NCI-H187 treated with DMSO at 0.1 percent for 48 hours (cell line): ENCODE measurements around the gene ATXN7L1.

Experiments used
- DNase-seq: peaks from one replicate; lab custom pipeline; 2025; lab: John Stamatoyannopoulos, UW

The ATXN7L1 gene

DNA sequence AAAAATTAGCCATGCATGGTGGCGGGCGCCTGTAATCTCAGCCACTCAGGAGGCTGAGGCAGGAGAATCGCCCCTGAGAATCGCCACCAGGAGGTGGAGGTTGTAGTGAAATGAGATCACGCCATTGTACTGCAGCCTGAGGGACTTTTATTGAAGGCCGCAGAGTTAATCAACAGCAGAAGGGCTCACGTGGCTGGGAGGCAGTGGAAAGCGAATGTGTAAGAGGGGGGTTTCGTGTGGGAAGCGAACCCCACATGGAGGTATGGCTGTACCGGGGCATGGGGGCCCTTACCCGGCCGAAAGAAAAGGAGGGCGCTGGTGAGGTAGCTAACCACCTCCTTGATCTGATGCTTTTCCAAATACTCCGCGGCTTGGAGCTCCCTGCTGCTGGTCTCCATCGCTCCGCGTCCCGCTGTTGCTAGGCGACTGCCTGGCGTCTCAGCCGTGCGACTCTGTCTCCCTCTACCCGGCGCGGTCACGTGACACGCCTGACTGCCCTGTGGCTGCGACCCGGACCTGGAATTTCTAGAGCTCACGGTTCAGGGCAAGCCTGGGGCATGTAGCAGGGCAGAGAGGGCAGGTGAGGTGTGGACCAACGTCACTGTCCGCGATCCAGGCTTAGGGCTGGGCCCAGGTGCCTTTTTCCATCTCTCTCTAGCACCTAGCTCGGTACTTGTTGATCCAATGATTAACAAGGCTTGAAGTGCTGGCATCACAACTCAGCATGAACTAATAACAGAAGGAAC, 295.2 kb downstream of the ATXN7L1 start, which contains the start of gene EFCAB10:
Gene EFCAB10 (minus strand): TSS at position 428 of the 746 bp plus-strand sequence. CDS start 30 bp downstream, at position 398.
- peak; percentile 48 for DNase-seq

DNA sequence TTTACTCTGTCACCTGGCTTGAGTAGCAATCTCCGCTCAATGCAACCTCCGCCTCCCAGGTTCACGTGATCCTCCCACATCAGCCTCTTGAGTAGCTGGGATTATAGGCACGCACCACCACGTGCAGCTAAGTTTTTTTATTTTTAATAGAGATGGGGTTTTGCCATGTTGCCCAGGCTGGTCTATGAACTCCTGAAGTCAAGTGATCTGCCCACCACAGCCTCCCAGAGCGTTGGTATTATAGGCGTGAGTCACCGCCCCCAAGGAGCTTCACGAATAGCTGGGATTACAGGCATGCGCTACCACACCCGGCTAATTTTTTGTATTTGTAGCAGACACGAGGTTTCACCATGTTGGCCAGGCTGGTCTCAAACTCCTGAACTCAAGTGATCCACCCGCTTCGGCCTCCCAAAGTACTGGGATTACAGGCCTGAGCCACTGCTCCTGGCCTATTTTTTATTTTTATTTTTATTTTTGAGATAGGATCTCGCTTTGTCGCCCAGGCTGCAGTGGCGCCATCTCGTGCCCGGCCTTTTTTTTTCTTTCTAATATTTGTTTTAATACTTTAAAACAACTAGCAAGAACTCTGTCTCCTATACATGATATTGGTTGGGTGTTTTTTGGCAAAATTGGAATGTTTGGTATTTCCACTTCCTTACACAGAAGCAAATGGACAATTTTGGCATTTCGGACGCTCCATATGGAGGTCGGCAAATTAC, 296.2 kb downstream of the ATXN7L1 start:
- DNase-seq: no peak

DNA sequence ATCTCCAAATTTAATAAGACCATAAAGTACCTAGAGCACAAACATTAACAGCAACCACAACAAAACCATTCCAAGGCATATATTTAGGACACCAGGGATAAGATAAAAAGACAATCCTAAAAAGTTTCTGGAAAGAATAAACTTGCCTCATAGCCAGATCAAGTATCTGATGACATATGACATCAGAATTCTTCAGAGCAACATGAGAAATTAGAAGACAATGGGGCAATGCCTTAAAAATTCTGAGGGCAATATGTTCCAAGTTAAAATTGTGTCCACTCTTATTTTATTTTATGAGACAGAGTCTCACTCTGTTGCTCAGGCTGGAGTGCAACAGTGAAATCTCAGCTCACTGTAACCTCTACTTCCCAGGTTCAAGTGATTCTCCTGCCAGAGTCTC, 297.9 kb downstream of the ATXN7L1 start:
- DNase-seq: no peak

DNA sequence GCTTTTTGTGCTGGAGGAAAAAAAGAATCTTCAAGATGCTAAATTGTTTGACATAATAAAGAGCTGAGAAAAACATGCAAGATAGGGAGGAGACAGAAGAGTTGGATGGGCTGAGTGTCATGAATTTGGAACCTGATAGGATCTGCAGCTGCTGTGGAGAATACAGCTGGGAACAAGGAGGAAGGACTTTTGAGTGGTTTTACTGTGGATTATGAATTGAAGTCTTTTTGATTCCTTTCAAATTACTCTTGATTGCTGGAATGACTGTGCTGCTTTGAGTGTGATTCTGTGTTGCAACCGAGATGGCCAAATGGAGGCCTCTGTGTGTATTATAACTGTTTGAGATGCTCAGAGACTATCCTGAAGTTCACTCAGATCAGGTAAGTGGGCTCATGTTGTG, 299.1 kb downstream of the ATXN7L1 start:
- DNase-seq: no peak

DNA sequence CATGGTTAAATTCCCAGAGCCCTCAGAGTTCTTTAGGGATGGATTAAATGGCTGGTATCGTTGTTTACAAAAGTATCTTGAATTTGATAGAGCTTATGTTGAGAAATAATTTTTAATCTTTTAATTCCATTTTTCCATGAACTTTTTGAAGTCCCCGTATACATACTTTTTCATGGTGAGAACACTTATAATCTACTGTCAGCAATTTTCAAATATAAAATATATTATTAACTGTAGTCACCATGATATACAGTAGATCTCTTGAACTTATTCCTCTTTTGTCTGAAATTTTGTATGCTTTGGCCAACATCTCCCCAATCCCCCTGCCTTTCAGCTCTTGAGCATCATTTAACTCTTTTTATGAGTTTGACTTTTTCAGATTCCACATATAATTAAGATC, 304.5 kb downstream of the ATXN7L1 start:
- no peak for DNase-seq

DNA sequence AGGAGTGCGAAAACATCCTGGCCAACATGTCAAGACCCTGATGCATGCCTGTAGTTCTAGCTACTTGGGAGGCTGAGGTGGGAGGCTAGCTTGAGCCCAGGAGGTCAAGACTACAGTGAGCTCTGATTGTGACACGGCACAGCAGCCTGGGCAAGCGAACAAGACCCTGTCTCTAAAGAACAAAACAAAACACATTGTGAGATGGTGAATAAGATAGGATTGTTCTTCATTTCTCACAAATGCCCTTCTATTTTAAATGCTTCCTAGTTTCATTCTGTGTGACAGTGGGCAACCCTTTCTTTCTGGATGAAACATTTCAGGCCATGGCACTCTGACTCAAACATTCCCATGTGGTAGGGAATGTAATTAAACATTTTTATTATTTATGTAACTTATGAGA, 308.6 kb downstream of the ATXN7L1 start:
- DNase-seq: no peak

DNA sequence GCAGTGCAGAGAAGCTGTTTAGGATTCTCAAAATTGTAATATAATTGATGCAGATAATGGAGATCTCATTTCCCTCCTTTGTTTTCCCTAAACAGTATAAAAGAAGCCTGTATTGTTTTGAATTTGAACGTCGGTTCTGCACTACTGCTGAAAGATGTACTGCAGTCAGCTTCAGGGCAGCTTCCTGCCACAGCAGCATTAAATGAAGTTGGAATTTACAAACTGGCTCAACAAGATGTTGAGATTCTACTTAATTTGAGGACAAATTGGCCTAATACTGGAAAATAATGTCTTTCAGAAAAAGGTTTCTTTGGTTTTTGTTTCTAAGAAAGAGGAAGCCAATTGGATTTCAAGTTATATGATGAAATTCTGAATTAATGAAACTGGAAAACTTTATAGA, 309.4 kb downstream of the ATXN7L1 start:
- no peak for DNase-seq

DNA sequence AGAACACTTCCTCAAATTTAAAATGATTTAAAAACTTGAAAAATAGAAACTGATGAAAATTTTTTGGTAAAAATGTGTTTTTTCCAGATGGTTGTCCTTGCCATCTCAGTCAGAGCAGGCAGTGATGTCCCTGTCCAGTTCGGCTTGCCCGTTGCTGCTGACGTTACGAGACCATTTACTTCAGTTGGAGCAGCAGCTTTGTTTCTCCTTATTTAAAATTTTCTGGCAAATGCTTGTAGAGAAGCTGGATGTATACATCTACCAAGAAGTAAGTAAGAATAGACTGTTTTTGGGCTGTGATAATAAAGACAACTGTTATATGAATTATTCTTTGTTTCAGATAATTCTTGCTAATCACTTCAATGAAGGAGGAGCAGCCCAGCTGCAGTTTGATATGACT, 311.2 kb downstream of the ATXN7L1 start:
- no peak for DNase-seq

DNA sequence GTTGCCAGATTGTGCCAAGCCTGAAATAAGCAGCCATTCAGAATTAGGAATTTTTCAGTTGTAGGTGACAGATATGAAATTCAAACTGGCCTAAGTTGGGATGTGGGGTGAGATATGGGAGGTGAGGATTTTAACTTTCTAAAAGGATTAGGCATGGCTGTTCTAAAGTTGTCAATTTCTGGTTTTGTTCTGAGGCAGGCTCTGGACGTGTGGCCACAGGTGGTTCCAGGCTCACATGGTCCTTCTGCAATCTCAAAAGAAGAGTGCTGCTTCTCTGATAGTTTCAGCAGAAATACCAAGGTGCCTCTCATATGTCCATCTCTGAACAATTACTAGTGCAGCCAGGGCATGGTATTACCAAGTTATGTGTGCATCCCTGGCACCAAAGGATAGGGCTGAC, 316.5 kb downstream of the ATXN7L1 start:
- no peak for DNase-seq
